ENCODE measurements around the gene EIF3K. TPM values are rescaled to one million over a fixed set of nuclear protein-coding genes. Genes with fewer than 3 reads are reported as not detected.
A peak's percentile ranks its signal among the peaks of the same experiment; 100 is the strongest.

The EIF3K gene
- total and polyA plus RNA-seq, 2 of the 8 experiments (the other 6 are each of a cell fraction or from before 2014, with no cell fraction given): 329 to 937 TPM

DNA sequence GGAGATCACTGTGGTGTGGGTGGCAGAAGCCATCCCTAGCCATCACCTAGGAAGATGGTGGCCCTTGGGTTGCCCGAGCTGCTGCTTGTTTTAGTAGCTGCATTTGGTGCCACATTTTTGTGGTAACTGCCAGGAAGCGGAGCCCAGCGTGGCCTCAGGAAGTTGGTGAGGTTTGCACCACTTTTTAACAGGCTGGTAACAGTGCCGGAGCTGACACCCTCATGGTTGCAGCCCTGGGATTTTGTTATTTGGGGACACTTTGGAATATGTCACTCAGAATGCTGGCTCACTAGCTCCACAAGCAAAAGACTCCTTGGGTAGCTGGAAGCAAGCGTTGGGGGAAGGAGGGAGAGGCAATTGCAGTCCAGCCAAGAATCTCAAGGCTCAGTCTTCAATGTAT lies 50.6 kb downstream of the EIF3K start:
- H3K9me3 ChIP-seq (ENCODE audit: insufficient read depth in 2 of 2, low read depth in 1 of 2, low read length in 1 of 2): no peaks in the 10 kb centered on the region
- POLR2A ChIA-PET (ENCODE audit: partially characterized antibody): interaction anchor here (0.9 to 21.5 kb wide), 4 partner anchors 7 to 23 kb away, joined by 3 to 495 read pairs (median 196); partner anchors contain the start of gene ACTN4
- H3K4me3 ChIP-seq (ENCODE audit: extremely low read depth in 1 of 4, insufficient read depth in 2 of 4, low read depth in 3 of 4, low read length in 4 of 4): no peak overlapping the region
- H3K27me3 ChIP-seq (replicated peaks in 1 of 4; ENCODE audit: control insufficient read depth in 3 of 4, extremely low read depth in 1 of 4, insufficient read depth in 3 of 4, low read length in 3 of 4): no peaks in the 10 kb centered on the region
- H2AFZ ChIP-seq (ENCODE audit: low read length): no peak overlapping the region
- 0 out of 2 replicates have a peak overlapping the region, but pooled peaks have one; percentile 40 for H4K8ac ChIP-seq (ENCODE audit: extremely low read depth, insufficient read depth, low read length)
- H3K4me1 ChIP-seq (replicated peaks in 1 of 4; ENCODE audit: control insufficient read depth in 3 of 4, insufficient read depth in 4 of 4, low read length in 3 of 4): peaks cover 25 to 40% (median 34%) of the 10 kb centered on the region in 4 experiments
- WGBS, 2 experiments (ENCODE audit: extremely low coverage in 1 of 2, insufficient coverage in 1 of 2, insufficient read length in 1 of 2, insufficient replicate concordance in 2 of 2, low coverage in 1 of 2, low lambda C conversion rate in 2 of 2, missing lambda C conversion rate in 1 of 2): 94% methylated on average over 5 of the region's 5 CpGs; no CpG with 5 or more reads in 1 of the 2 experiments
- no peak overlapping the region for H2BK120ac ChIP-seq (replicated peaks; ENCODE audit: low read depth, low read length)
- no peak overlapping the region for H3K4ac ChIP-seq (replicated peaks; ENCODE audit: insufficient read length, low read depth, low read length)
- peaks cover 25% of the 10 kb centered on the region for H3K79me1 ChIP-seq (ENCODE audit: low read depth, low read length)
- H4K91ac ChIP-seq (replicated peaks; ENCODE audit: insufficient read length, low read length): peak overlapping the region; percentile 13
- peaks cover 7 to 85% of the 10 kb centered on the region in 2 experiments for H3K79me2 ChIP-seq (ENCODE audit: control insufficient read depth in 1 of 2, insufficient read depth in 2 of 2, low read length in 2 of 2)
- H2AK5ac ChIP-seq (ENCODE audit: low read depth, low read length): 0 out of 2 replicates have a peak overlapping the region, but pooled peaks have one; percentile 24
- DNase-seq (ENCODE audit: low read depth in 1 of 2, low spot score in 2 of 2) (no peak), FAIRE-seq (no peak)
- H3K23me2 ChIP-seq (ENCODE audit: low read depth, low read length): no peaks in the 10 kb centered on the region; the same call in 1 of the 2 replicates
- H4K5ac ChIP-seq (ENCODE audit: insufficient read length, low read depth, low read length): peak overlapping the region; percentile 13
- no peak overlapping the region for H3K56ac ChIP-seq (replicated peaks; ENCODE audit: insufficient read length, low read depth, low read length)
- H2BK5ac ChIP-seq (ENCODE audit: low read depth, low read length): no peak overlapping the region
- H2BK12ac ChIP-seq (ENCODE audit: low read depth, low read length): no peak overlapping the region
- CTCF ChIA-PET (ENCODE audit: partially characterized antibody): interaction anchor here (0.5 to 4.6 kb wide), 9 partner anchors 16 to 228 kb away, joined by 3 to 29 read pairs (median 3); no protein-coding TSS in a partner anchor
- no peak overlapping the region for H3K9ac ChIP-seq (replicated peaks in 1 of 4; ENCODE audit: extremely low read depth in 1 of 4, low read depth in 3 of 4, low read length in 3 of 4)
- no peak overlapping the region for H2BK15ac ChIP-seq (ENCODE audit: low read length)
- peaks cover 6 to 20% of the 10 kb centered on the region in 2 experiments for H4K20me1 ChIP-seq (replicated peaks in 1 of 2; ENCODE audit: control insufficient read depth in 1 of 2, insufficient read depth in 2 of 2, low read length in 2 of 2)
- no peak overlapping the region for H2BK20ac ChIP-seq (ENCODE audit: low read length)
- H3K18ac ChIP-seq (ENCODE audit: extremely low read depth, low read length): peak overlapping the region; percentile 25; the same call in 1 of the 2 replicates
- H3K14ac ChIP-seq (ENCODE audit: insufficient read length): no peak overlapping the region
- no peak overlapping the region for H3K27ac ChIP-seq (ENCODE audit: low read depth, low read length)
- no peak overlapping the region for H3K23ac ChIP-seq (ENCODE audit: insufficient read length)
- H3K36me3 ChIP-seq (ENCODE audit: control insufficient read depth in 2 of 4, insufficient read depth in 4 of 4, low read length in 3 of 4): 0 out of 8 replicates have a peak, but pooled peaks cover 0 to 5% (median 0%) of the 10 kb centered on the region in 4 experiments
- H3K4me2 ChIP-seq (ENCODE audit: insufficient read depth in 1 of 2, low read depth in 2 of 2, low read length in 2 of 2): no peak overlapping the region
- TF ChIP-seq TAF7 (optimal IDR thresholded peaks at IDR 0.05; ENCODE audit: borderline replicate concordance, low read depth, low read length) (no peak), SIN3A (conservative IDR thresholded peaks at IDR 0.05 in 1 of 2, IDR thresholded peaks at IDR 0.05 in 1 of 2; ENCODE audit: low read depth in 1 of 2, low read length in 2 of 2) (no peak), SRF (IDR thresholded peaks at IDR 0.05; ENCODE audit: low read depth, low read length) (no peak), SP4 (IDR thresholded peaks at IDR 0.05; ENCODE audit: low read length) (no peak), POLR2A (IDR thresholded peaks at IDR 0.05; ENCODE audit: control extremely low read depth in 1 of 2, low read depth in 2 of 2, low read length in 2 of 2) (no peak), NRF1 (IDR thresholded peaks at IDR 0.05; ENCODE audit: low read depth, low read length) (no peak), KDM4A (IDR thresholded peaks at IDR 0.05; ENCODE audit: low read depth, low read length, severe bottlenecking) (no peak)
- TF ChIP-seq, protein P1, sequence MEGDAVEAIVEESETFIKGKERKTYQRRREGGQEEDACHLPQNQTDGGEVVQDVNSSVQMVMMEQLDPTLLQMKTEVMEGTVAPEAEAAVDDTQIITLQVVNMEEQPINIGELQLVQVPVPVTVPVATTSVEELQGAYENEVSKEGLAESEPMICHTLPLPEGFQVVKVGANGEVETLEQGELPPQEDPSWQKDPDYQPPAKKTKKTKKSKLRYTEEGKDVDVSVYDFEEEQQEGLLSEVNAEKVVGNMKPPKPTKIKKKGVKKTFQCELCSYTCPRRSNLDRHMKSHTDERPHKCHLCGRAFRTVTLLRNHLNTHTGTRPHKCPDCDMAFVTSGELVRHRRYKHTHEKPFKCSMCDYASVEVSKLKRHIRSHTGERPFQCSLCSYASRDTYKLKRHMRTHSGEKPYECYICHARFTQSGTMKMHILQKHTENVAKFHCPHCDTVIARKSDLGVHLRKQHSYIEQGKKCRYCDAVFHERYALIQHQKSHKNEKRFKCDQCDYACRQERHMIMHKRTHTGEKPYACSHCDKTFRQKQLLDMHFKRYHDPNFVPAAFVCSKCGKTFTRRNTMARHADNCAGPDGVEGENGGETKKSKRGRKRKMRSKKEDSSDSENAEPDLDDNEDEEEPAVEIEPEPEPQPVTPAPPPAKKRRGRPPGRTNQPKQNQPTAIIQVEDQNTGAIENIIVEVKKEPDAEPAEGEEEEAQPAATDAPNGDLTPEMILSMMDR (IDR thresholded peaks at IDR 0.05; ENCODE audit: control extremely low read depth in 1 of 3, insufficient read depth in 1 of 3, low read depth in 1 of 3, low read length in 3 of 3): no peak
- TF ChIP-seq, protein P2, sequence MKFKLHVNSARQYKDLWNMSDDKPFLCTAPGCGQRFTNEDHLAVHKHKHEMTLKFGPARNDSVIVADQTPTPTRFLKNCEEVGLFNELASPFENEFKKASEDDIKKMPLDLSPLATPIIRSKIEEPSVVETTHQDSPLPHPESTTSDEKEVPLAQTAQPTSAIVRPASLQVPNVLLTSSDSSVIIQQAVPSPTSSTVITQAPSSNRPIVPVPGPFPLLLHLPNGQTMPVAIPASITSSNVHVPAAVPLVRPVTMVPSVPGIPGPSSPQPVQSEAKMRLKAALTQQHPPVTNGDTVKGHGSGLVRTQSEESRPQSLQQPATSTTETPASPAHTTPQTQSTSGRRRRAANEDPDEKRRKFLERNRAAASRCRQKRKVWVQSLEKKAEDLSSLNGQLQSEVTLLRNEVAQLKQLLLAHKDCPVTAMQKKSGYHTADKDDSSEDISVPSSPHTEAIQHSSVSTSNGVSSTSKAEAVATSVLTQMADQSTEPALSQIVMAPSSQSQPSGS (IDR thresholded peaks at IDR 0.05; ENCODE audit: low read length): no peak

Data from H1 (cell line).